ENCODE measurements around the gene SLC35A4. TPM values are rescaled to one million over a fixed set of nuclear protein-coding genes. Genes with fewer than 3 reads are reported as not detected.
A peak's percentile ranks its signal among the peaks of the same experiment; 100 is the strongest.

SLC35A4 gene
- total and polyA plus RNA-seq, 2 of the 8 experiments (the other 6 are each of a cell fraction or from before 2014, with no cell fraction given): 78.6 to 133 TPM

GRCh38 chr5:140557965-140558364 lies 6.7 kb upstream of the SLC35A4 start:
- peaks cover 8% of the 10 kb centered on the region; the same call in 1 of the 2 replicates for H3K23me2 ChIP-seq (ENCODE audit: low read depth, low read length)
- DNase-seq (ENCODE audit: low read depth in 1 of 2, low spot score in 2 of 2): no peak
- H3K36me3 ChIP-seq (ENCODE audit: control insufficient read depth in 2 of 4, insufficient read depth in 4 of 4, low read length in 3 of 4): no peaks in the 10 kb centered on the region; a peak in 1 of 8 replicates
- no peak overlapping the region for H4K5ac ChIP-seq (ENCODE audit: insufficient read length, low read depth, low read length)
- TF ChIP-seq EZH2 (IDR thresholded peaks at IDR 0.05; ENCODE audit: low read depth, low read length, severe bottlenecking) (no peak), TCF12 (IDR thresholded peaks at IDR 0.05; ENCODE audit: low read depth, low read length) (no peak), CBX8 (IDR thresholded peaks at IDR 0.05; ENCODE audit: borderline replicate concordance, low read depth, low read length) (no peak), CREB1 (IDR thresholded peaks at IDR 0.05) (no peak), MAX (IDR thresholded peaks at IDR 0.05) (no peak), HDAC2 (IDR thresholded peaks at IDR 0.05; ENCODE audit: borderline replicate concordance in 1 of 2, low read depth in 2 of 2, low read length in 2 of 2) (no peak), YY1 (IDR thresholded peaks at IDR 0.05; ENCODE audit: low read depth, low read length) (no peak), TAF1 (IDR thresholded peaks at IDR 0.05; ENCODE audit: low read depth, low read length) (no peak), SIN3A (conservative IDR thresholded peaks at IDR 0.05 in 1 of 2, IDR thresholded peaks at IDR 0.05 in 1 of 2; ENCODE audit: low read depth in 1 of 2, low read length in 2 of 2) (no peak), SIRT6 (IDR thresholded peaks at IDR 0.05; ENCODE audit: low read length) (no peak)
- peaks cover 0 to 5% of the 10 kb centered on the region in 2 experiments for H4K20me1 ChIP-seq (replicated peaks in 1 of 2; ENCODE audit: control insufficient read depth in 1 of 2, insufficient read depth in 2 of 2, low read length in 2 of 2)
- H3K18ac ChIP-seq (ENCODE audit: extremely low read depth, low read length): peak overlapping the region; percentile 98
- no peak for FAIRE-seq
- peak overlapping the region in 3 of 4 experiments; percentile 60 to 85 (median 69); a peak in 5 of 7 replicates for H3K9ac ChIP-seq (replicated peaks in 1 of 4; ENCODE audit: extremely low read depth in 1 of 4, low read depth in 3 of 4, low read length in 3 of 4)
- peak overlapping the region; percentile 61 to 93 (median 64); a peak in 7 of 8 replicates for H3K4me3 ChIP-seq (ENCODE audit: extremely low read depth in 1 of 4, insufficient read depth in 2 of 4, low read depth in 3 of 4, low read length in 4 of 4)
- no peaks in the 10 kb centered on the region for H3K9me3 ChIP-seq (ENCODE audit: insufficient read depth in 2 of 2, low read depth in 1 of 2, low read length in 1 of 2)
- H3K4me1 ChIP-seq (replicated peaks in 1 of 4; ENCODE audit: control insufficient read depth in 3 of 4, insufficient read depth in 4 of 4, low read length in 3 of 4): peaks cover 0 to 6% (median 5%) of the 10 kb centered on the region in 4 experiments; a peak in 4 of 7 replicates
- H2AK5ac ChIP-seq (ENCODE audit: low read depth, low read length): peak overlapping the region; percentile 98
- H3K27me3 ChIP-seq (replicated peaks in 1 of 4; ENCODE audit: control insufficient read depth in 3 of 4, extremely low read depth in 1 of 4, insufficient read depth in 3 of 4, low read length in 3 of 4): no peaks in the 10 kb centered on the region
- H2AFZ ChIP-seq (ENCODE audit: low read length): no peak overlapping the region
- POLR2A ChIA-PET (ENCODE audit: partially characterized antibody): interaction anchor here (0.9 to 10.8 kb wide), 14 partner anchors 9 to 199 kb away, joined by 3 to 191 read pairs (median 6); partner anchors contain the start of genes ANKHD1, DND1, EIF4EBP3 and HARS1
- H2BK15ac ChIP-seq (ENCODE audit: low read length): peak overlapping the region; percentile 99
- H4K91ac ChIP-seq (replicated peaks; ENCODE audit: insufficient read length, low read length): peak overlapping the region; percentile 87
- peak overlapping the region; percentile 66 to 82 for H3K4me2 ChIP-seq (ENCODE audit: insufficient read depth in 1 of 2, low read depth in 2 of 2, low read length in 2 of 2)
- peak overlapping the region; percentile 89 for H3K4ac ChIP-seq (replicated peaks; ENCODE audit: insufficient read length, low read depth, low read length)
- H4K8ac ChIP-seq (ENCODE audit: extremely low read depth, insufficient read depth, low read length): peak overlapping the region; percentile 98; the same call in 1 of the 2 replicates
- H3K56ac ChIP-seq (replicated peaks; ENCODE audit: insufficient read length, low read depth, low read length): no peak overlapping the region
- peaks cover 9 to 37% of the 10 kb centered on the region in 2 experiments; a peak in 3 of 4 replicates for H3K79me2 ChIP-seq (ENCODE audit: control insufficient read depth in 1 of 2, insufficient read depth in 2 of 2, low read length in 2 of 2)
- H2BK5ac ChIP-seq (ENCODE audit: low read depth, low read length): peak overlapping the region; percentile 91
- peaks cover 5% of the 10 kb centered on the region for H3K79me1 ChIP-seq (ENCODE audit: low read depth, low read length)
- H2BK20ac ChIP-seq (ENCODE audit: low read length): peak overlapping the region; percentile 86; the same call in 1 of the 2 replicates
- H3K14ac ChIP-seq (ENCODE audit: insufficient read length): no peak overlapping the region
- WGBS, 2 experiments (ENCODE audit: extremely low coverage in 1 of 2, insufficient coverage in 1 of 2, insufficient read length in 1 of 2, insufficient replicate concordance in 2 of 2, low coverage in 1 of 2, low lambda C conversion rate in 2 of 2, missing lambda C conversion rate in 1 of 2): 90% methylated on average over 3 of the region's 3 CpGs; no CpG with 5 or more reads in 1 of the 2 experiments
- H3K23ac ChIP-seq (ENCODE audit: insufficient read length): no peak overlapping the region
- H2BK12ac ChIP-seq (ENCODE audit: low read depth, low read length): peak overlapping the region; percentile 94
- peak overlapping the region; percentile 65 for H2BK120ac ChIP-seq (replicated peaks; ENCODE audit: low read depth, low read length)
- CTCF ChIA-PET (ENCODE audit: partially characterized antibody): interaction anchor here (1.1 to 3.4 kb wide), 3 partner anchors 10 to 154 kb away, joined by 3 to 19 read pairs (median 12); partner anchors contain the start of gene EIF4EBP3
- H3K27ac ChIP-seq (ENCODE audit: low read depth, low read length): peak overlapping the region; percentile 85
